ENCODE data around the gene GUCD1. TPM values are rescaled to one million over a fixed set of nuclear protein-coding genes. Genes with fewer than 3 reads are reported as not detected.

GUCD1 gene
- total RNA-seq, 1 donor, result 146 TPM

GRCh38 chr22:24492391-24492790, 62.5 kb downstream of the GUCD1 start:
- H2AFZ ChIP-seq (ENCODE audit: low read length), result no peak overlapping the region

More at GRCh38 chr22:24492391-24492790, 62.5 kb downstream of the GUCD1 start:
- H3K36me3 ChIP-seq (ENCODE audit: insufficient read depth, low read length), result no peaks in the 10 kb centered on the region
- H3K27me3 ChIP-seq (ENCODE audit: insufficient read depth, low read length), result peaks cover 31% of the 10 kb centered on the region
- H3K4me2 ChIP-seq (ENCODE audit: insufficient read depth, low read length), result no peak overlapping the region
- no peaks in the 10 kb centered on the region for H3K9me3 ChIP-seq (ENCODE audit: low read depth, low read length)
- TF ChIP-seq CTCF (IDR thresholded peaks at IDR 0.05; ENCODE audit: extremely low read depth, low read depth, low read length), result no peak
- no peak for DNase-seq (ENCODE audit: insufficient read length, low spot score, missing footprints)
- H3K79me2 ChIP-seq (ENCODE audit: insufficient read depth, low read length), result no peaks in the 10 kb centered on the region
- no peaks in the 10 kb centered on the region for H3K4me1 ChIP-seq (ENCODE audit: insufficient read depth, low read length)
- no peak overlapping the region for H3K27ac ChIP-seq (ENCODE audit: low read depth, low read length)
- no peak overlapping the region for H3K4me3 ChIP-seq (ENCODE audit: insufficient read depth, low read length)
- H4K20me1 ChIP-seq (ENCODE audit: insufficient read depth, low read length), result no peaks in the 10 kb centered on the region

Other genes starting within 250 kb of the GUCD1 start
- 0.72 and 1.2 TPM in 2 replicates for gene ADORA2A, start 127.5 kb downstream of the GUCD1 start, total RNA-seq
- gene UPB1, start 59.8 kb downstream of the GUCD1 start, total RNA-seq, result under 0.01 TPM in 1 of 2 replicates, not detected in the other
- gene SNRPD3, start 861 bp upstream of the GUCD1 start, total RNA-seq, result 51.9 and 57.5 TPM in 2 replicates
- 5.1 and 8.5 TPM in 2 replicates for gene LRRC75B, start 37.9 kb upstream of the GUCD1 start, total RNA-seq
- 0.36 and 0.59 TPM in 2 replicates for gene GGT1, start 48.1 kb upstream of the GUCD1 start, total RNA-seq
- gene PIWIL3, start 219.6 kb upstream of the GUCD1 start, total RNA-seq, result not detected in 2 replicates

Data from osteoblast (primary cell).